ENCODE results near the gene ZNF501. TPM values are rescaled to one million over a fixed set of nuclear protein-coding genes. Genes with fewer than 3 reads are reported as not detected.

ZNF501 gene
- total RNA-seq, 2 experiments from 2014 or later, result 0.22 to 0.47 TPM

GRCh38 chr3:44761101-44761423, 31.6 kb downstream of the ZNF501 start:
- Histone ChIP-seq H3K27me3 (ENCODE audit: control insufficient read depth in 1 of 2, insufficient read depth in 2 of 2, low read length in 2 of 2) (no peaks in the 10 kb centered on the region), H3K4me3 (ENCODE audit: low read length) (peak overlapping the region; percentile 73), H3K27ac (ENCODE audit: low read depth in 1 of 2, low read length in 2 of 2) (peak overlapping the region; percentile 72 to 76), H3K9me3 (ENCODE audit: control insufficient read depth in 1 of 2, insufficient read depth in 1 of 2, low read length in 2 of 2) (peaks cover 7% of the 10 kb centered on the region in 2 experiments), H3K4me1 (ENCODE audit: insufficient read depth, low read length) (peaks cover 16% of the 10 kb centered on the region), H3K36me3 (ENCODE audit: insufficient read depth, low read length) (no peaks in the 10 kb centered on the region)
- CTCF ChIA-PET, result no interaction called here
- DNase-seq (peak in 1 of 14 experiments; percentile 1), ATAC-seq (ENCODE audit: poor library complexity) (peak; percentile 19)
- Mint-ChIP-seq H3K9me3 (peaks cover 8% of the 10 kb centered on the region), H3K4me3 (peak overlapping the region; percentile 99), H3K4me1 (ENCODE audit: low read depth) (peaks cover 39% of the 10 kb centered on the region), H3K27me3 (no peaks in the 10 kb centered on the region), H3K36me3 (ENCODE audit: low read depth) (peaks cover 60% of the 10 kb centered on the region), H3K27ac (peak overlapping the region; percentile 94)
- no peak for TF ChIP-seq CTCF (IDR thresholded peaks at IDR 0.05)
- intact Hi-C loops (cut with DNase I, micrococcal nuclease), result loop anchor here (1.0 to 10.0 kb wide), 9 partner anchors 32 to 1139 kb away; partner anchors contain the start of genes ANO10 (in 1 of the 2), TMEM42 (in 1 of the 2), ZKSCAN7 (in 1 of the 2) and ZNF445 (in 1 of the 2)
- POLR2A ChIA-PET, result interaction anchor here (1.0 to 4.2 kb wide), 10 partner anchors 31 to 423 kb away, joined by 3 to 39 read pairs (median 8); partner anchors contain the start of genes EXOSC7, TCAIM, ZDHHC3 and ZKSCAN7

GRCh38 chr3:44761424-44762169, 32.2 kb downstream of the ZNF501 start, which contains the start of the genes KIAA1143 and KIF15:
KIAA1143 (minus strand) TSS chr3:44761619; CDS start chr3:44761602, 17 bp downstream.
KIF15 (plus strand) TSS chr3:44761794; CDS start chr3:44761866, 72 bp downstream.
- POLR2A ChIA-PET, result interaction anchor here (0.6 to 4.2 kb wide), 10 partner anchors 26 to 423 kb away, joined by 3 to 39 read pairs (median 7); partner anchors contain the start of genes EXOSC7, TCAIM, ZDHHC3 and ZKSCAN7
- CTCF ChIA-PET, result no interaction called here
- H3K4me1 Mint-ChIP-seq (ENCODE audit: low read depth), result peaks cover 39% of the 10 kb centered on the region
- Histone ChIP-seq H3K9me3 (ENCODE audit: control insufficient read depth in 1 of 2, insufficient read depth in 1 of 2, low read length in 2 of 2) (peaks cover 7% of the 10 kb centered on the region in 2 experiments), H3K36me3 (ENCODE audit: insufficient read depth, low read length) (no peaks in the 10 kb centered on the region), H3K4me3 (ENCODE audit: low read length) (peak within 1 kb of the TSS; percentile 73), H3K27ac (ENCODE audit: low read depth in 1 of 2, low read length in 2 of 2) (peak within 1 kb of the TSS; percentile 72 to 76), H3K27me3 (ENCODE audit: control insufficient read depth in 1 of 2, insufficient read depth in 2 of 2, low read length in 2 of 2) (no peaks in the 10 kb centered on the region), H3K4me1 (ENCODE audit: insufficient read depth, low read length) (peaks cover 16% of the 10 kb centered on the region)
- no peak for TF ChIP-seq CTCF (IDR thresholded peaks at IDR 0.05)
- peaks cover 8% of the 10 kb centered on the region for H3K9me3 Mint-ChIP-seq
- peak within 1 kb of the TSS; percentile 99 for H3K4me3 Mint-ChIP-seq
- DNase-seq (peak; percentile 92 to 99 (median 96)), ATAC-seq (ENCODE audit: poor library complexity) (peak; percentile 98)
- peak within 1 kb of the TSS; percentile 94 for H3K27ac Mint-ChIP-seq
- intact Hi-C loops (cut with DNase I, micrococcal nuclease), result loop anchor here (1.0 to 10.0 kb wide), 10 partner anchors 32 to 1139 kb away; partner anchors contain the start of genes ANO10 (in 1 of the 2), TMEM42 (in 1 of the 2), ZKSCAN7 (in 1 of the 2) and ZNF445 (in 1 of the 2)
- no peaks in the 10 kb centered on the region for H3K27me3 Mint-ChIP-seq
- H3K36me3 Mint-ChIP-seq (ENCODE audit: low read depth), result peaks cover 55% of the 10 kb centered on the region

GRCh38 chr3:44762170-44762677, 32.8 kb downstream of the ZNF501 start:
- ChIA-PET CTCF (no interaction called here), POLR2A (interaction anchor here (0.6 to 4.2 kb wide), 9 partner anchors 25 to 424 kb away, joined by 3 to 39 read pairs (median 9); partner anchors contain the start of genes EXOSC7, TCAIM, ZDHHC3 and ZNF197)
- Histone ChIP-seq H3K27me3 (ENCODE audit: control insufficient read depth in 1 of 2, insufficient read depth in 2 of 2, low read length in 2 of 2) (no peaks in the 10 kb centered on the region), H3K27ac (ENCODE audit: low read depth in 1 of 2, low read length in 2 of 2) (no peak overlapping the region), H3K4me3 (ENCODE audit: low read length) (peak overlapping the region; percentile 73), H3K4me1 (ENCODE audit: insufficient read depth, low read length) (peaks cover 16% of the 10 kb centered on the region), H3K9me3 (ENCODE audit: control insufficient read depth in 1 of 2, insufficient read depth in 1 of 2, low read length in 2 of 2) (peaks cover 7% of the 10 kb centered on the region in 2 experiments), H3K36me3 (ENCODE audit: insufficient read depth, low read length) (no peaks in the 10 kb centered on the region)
- Mint-ChIP-seq H3K27ac (peak overlapping the region; percentile 94), H3K4me3 (peak overlapping the region; percentile 99), H3K9me3 (peaks cover 8% of the 10 kb centered on the region), H3K4me1 (ENCODE audit: low read depth) (peaks cover 35% of the 10 kb centered on the region), H3K36me3 (ENCODE audit: low read depth) (peaks cover 48% of the 10 kb centered on the region), H3K27me3 (no peaks in the 10 kb centered on the region)
- ATAC-seq (ENCODE audit: poor library complexity) (no peak), DNase-seq (peak in 1 of 14 experiments; percentile 10)
- intact Hi-C loops (cut with DNase I, micrococcal nuclease), result loop anchor here in 1 of 2 experiments (2.0 to 10.0 kb wide), 4 partner anchors 50 to 1140 kb away; partner anchors contain the start of genes ANO10, ZKSCAN7 and ZNF502
- TF ChIP-seq CTCF (IDR thresholded peaks at IDR 0.05), result no peak
